ENCODE data around the gene GAPDHS. TPM values are rescaled to one million over a fixed set of nuclear protein-coding genes. Genes with fewer than 3 reads are reported as not detected.

Gene GAPDHS
- total RNA-seq, 1 experiment from 2014 or later: not detected

DNA sequence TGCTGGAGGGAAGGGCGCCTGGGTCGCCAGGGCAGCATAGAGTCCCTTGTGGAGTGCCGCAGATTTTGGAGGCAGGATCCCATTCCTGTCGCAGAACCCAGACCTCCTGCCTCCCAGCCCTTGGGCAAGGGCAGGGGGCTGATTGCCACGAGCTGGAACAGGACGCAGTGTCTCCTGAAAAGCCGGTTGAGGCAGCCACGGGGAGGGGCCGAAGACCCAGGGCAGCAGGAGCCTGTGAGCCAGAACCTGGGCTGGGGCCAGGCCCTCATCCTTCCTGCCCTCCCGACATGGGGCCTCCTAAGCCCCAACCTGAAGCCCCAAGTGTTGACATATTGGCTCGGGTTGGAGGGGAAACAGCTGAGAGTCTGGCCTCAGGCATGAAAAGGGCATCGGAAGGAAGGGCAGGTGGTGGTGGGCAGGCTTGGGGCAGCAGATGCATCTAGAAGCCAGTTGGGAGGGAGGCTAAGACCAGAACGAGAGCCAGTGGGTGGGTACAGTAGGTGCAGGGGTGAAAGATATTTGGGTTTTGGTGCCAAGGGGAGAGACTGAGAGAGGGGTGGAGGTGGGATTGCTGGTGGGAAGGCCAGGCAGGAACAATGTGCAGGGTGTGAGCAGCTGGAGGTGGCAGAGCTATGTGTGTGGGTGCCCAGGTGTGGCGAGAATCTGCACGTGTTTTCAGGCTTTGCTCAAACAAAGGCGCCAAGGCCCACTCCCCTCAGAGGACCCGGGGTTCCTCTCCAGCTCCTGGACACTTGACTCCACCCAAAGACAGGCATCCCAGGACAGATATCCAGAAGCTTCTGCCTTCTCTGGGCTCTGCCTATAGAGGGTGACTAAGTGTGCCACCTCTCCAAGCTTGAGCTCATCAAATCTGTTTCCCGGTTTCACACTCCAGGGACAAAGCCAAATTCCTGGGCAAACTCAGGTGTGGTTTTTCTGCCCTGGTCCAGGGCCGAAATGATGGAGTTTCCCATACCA, 3.7 kb upstream of the GAPDHS start:
- Histone ChIP-seq H3K36me3 (ENCODE audit: control insufficient read depth in 1 of 2, insufficient read depth in 2 of 2, low read length in 2 of 2) (no peaks in the 10 kb centered on the region), H2AFZ (ENCODE audit: low read depth, low read length, poor library complexity, severe bottlenecking) (no peak overlapping the region), H3K9me2 (ENCODE audit: insufficient read depth) (no peaks in the 10 kb centered on the region), H3K9ac (ENCODE audit: low read length) (no peak overlapping the region), H4K20me1 (ENCODE audit: insufficient read depth) (no peaks in the 10 kb centered on the region), H3K27me3 (ENCODE audit: insufficient read depth, low read length) (no peaks in the 10 kb centered on the region), H3K27ac (ENCODE audit: low read depth, low read length) (no peak overlapping the region), H3K4me3 (replicated peaks in 1 of 2; ENCODE audit: low read depth in 1 of 2, low read length in 2 of 2) (no peak overlapping the region), H3K4me2 (ENCODE audit: low read length) (no peak overlapping the region), H3K4me1 (ENCODE audit: control insufficient read depth in 1 of 2, insufficient read depth in 2 of 2, low read length in 2 of 2) (peaks cover 0 to 8% of the 10 kb centered on the region in 2 experiments; a peak in 2 of 4 replicates), H3K9me3 (ENCODE audit: control insufficient read depth in 1 of 2, insufficient read depth in 1 of 2, low read depth in 1 of 2, low read length in 2 of 2) (no peaks in the 10 kb centered on the region), H3K79me2 (ENCODE audit: insufficient read depth, low read length) (no peaks in the 10 kb centered on the region)
- CTCF ChIA-PET: no interaction called here
- POLR2A ChIA-PET: no interaction called here
- intact Hi-C loops (cut with micrococcal nuclease): no loop called here
- no peak for ATAC-seq
- BruUV-seq (replicated peaks): no TSS peak
- RAD21 ChIA-PET (ENCODE audit: low non-redundant PET in 1 of 2, low total read pairs in 2 of 2, uncharacterized antibody in 2 of 2, unreplicated experiment in 2 of 2): no interaction called here
- DNase-seq (ENCODE audit: low read depth, low spot score): no peak
- TF ChIP-seq, protein P1, sequence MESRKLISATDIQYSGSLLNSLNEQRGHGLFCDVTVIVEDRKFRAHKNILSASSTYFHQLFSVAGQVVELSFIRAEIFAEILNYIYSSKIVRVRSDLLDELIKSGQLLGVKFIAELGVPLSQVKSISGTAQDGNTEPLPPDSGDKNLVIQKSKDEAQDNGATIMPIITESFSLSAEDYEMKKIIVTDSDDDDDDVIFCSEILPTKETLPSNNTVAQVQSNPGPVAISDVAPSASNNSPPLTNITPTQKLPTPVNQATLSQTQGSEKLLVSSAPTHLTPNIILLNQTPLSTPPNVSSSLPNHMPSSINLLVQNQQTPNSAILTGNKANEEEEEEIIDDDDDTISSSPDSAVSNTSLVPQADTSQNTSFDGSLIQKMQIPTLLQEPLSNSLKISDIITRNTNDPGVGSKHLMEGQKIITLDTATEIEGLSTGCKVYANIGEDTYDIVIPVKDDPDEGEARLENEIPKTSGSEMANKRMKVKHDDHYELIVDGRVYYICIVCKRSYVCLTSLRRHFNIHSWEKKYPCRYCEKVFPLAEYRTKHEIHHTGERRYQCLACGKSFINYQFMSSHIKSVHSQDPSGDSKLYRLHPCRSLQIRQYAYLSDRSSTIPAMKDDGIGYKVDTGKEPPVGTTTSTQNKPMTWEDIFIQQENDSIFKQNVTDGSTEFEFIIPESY (IDR thresholded peaks at IDR 0.05; ENCODE audit: extremely low read depth, insufficient replicate concordance, low read length): no peak
- no peak for TF ChIP-seq CEBPB (IDR thresholded peaks at IDR 0.05; ENCODE audit: low read depth)
- 0 out of 2 replicates have a peak, but pooled peaks have one; percentile 2 for TF ChIP-seq POLR2AphosphoS5 (IDR thresholded peaks at IDR 0.05; ENCODE audit: low read depth, low read length)
- no peak for TF ChIP-seq POLR2A (IDR thresholded peaks at IDR 0.05; ENCODE audit: borderline replicate concordance, extremely low read depth, insufficient read depth, insufficient read length)
- TF ChIP-seq SRF (IDR thresholded peaks at IDR 0.05; ENCODE audit: low read depth): no peak
- no peak for TF ChIP-seq TCF7L2 (IDR thresholded peaks at IDR 0.05; ENCODE audit: borderline replicate concordance, extremely low read depth, insufficient read depth, insufficient read length)
